ENCODE measurements around the gene XRN1.
"Not testable (repeated sequence)": the region's sequence is repeated elsewhere in the genome, so short reads cannot be mapped to it uniquely, and the experiment has no call there.

Gene XRN1

DNA sequence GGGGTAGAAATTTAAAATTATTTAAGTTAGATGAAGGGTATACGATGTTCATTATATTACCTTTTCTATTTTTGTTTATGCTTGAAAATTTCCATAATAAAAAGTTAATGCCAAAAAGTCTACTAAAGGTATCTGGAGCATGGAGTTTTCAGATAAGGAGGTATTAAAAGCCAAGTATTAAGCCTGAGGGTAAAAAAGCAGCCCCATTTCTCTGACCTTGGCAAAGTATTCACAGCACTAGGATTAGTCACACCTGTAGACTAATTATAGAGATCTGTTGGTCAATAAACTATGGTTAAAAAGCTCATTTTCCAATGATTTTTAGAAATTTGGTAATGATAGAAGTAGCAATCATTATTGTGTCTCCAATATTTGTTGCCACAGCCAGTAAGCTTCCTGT, 23.1 kb downstream of the XRN1 start:
- H3K36me3 ChIP-seq (ENCODE audit: control insufficient read depth, insufficient read depth, low read length): no peaks in the 10 kb centered on the region
- H3K4me3 ChIP-seq (ENCODE audit: low read length): no peak overlapping the region
- no peaks in the 10 kb centered on the region for H3K9me3 ChIP-seq (ENCODE audit: control insufficient read depth, low read length)

DNA sequence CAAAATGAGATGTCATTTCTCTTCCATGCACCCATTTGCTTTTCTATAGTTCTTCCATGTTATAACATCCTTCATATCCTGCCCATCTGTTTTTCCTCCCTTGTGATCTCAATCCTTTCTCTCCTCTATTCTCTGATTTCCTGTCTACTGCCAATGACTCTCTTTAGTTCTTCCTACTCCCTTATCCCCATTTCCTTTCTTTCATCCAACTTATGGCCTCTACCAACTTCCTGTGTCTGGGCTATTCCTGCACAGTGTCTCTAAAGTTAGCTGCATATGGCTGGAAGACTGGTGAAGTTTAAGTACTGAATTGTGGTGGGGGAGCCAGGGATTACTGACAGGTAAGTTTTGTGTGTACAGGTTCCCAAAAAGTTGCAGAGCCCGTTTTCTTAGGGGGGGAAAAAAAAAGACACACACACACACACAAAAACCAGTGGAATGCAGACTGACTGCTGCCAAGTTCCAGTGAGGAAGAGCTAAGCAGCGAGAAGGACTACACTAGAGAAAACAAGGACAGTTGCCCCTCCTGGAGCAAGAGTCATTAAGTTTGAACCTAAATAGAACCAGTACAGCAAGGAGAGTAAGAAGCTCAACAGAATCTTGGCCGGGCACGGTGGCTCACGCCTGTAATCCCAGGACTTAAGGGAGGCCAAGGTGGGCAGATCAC, 28.8 kb downstream of the XRN1 start:
- Histone ChIP-seq H3K4me1 (ENCODE audit: control insufficient read depth, insufficient read depth, low read length) (no peaks in the 10 kb centered on the region), H3K4me3 (ENCODE audit: low read length) (no peak overlapping the region), H3K27me3 (ENCODE audit: control insufficient read depth, insufficient read depth, low read length) (no peaks in the 10 kb centered on the region), H3K9me3 (ENCODE audit: control insufficient read depth, low read length) (no peaks in the 10 kb centered on the region), H3K36me3 (ENCODE audit: control insufficient read depth, insufficient read depth, low read length) (no peaks in the 10 kb centered on the region), H3K9ac (ENCODE audit: low read length) (no peak overlapping the region)

More for the DNA sequence above, 23.1 kb downstream of the XRN1 start:
- Histone ChIP-seq H3K27me3 (ENCODE audit: control insufficient read depth, insufficient read depth, low read length) (no peaks in the 10 kb centered on the region), H3K4me1 (ENCODE audit: control insufficient read depth, insufficient read depth, low read length) (no peaks in the 10 kb centered on the region), H3K9ac (ENCODE audit: low read length) (no peak overlapping the region)

DNA sequence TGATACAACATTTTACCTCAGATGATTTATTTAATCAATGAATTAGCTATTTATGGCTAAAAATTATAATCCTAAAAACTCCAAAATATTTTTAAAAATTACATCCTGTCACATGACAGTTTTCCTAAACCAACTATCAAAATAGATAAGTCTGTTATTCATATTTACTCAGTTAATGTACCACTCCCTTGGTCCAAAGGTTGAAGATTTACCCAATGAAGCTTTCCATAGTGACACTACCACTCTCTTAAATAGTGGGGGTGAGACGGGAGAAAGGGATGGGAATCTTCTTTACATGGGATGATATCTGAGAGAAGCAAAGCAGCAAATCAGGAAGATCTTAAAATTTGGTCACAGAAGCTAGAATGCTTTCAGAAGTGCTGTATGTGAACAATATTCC, 30.5 kb downstream of the XRN1 start:
- peaks cover 5% of the 10 kb centered on the region for H3K36me3 ChIP-seq (ENCODE audit: control insufficient read depth, insufficient read depth, low read length)
- no peaks in the 10 kb centered on the region for H3K27me3 ChIP-seq (ENCODE audit: control insufficient read depth, insufficient read depth, low read length)
- no peak overlapping the region for H3K9ac ChIP-seq (ENCODE audit: low read length)
- H3K4me3 ChIP-seq (ENCODE audit: low read length): no peak overlapping the region
- no peaks in the 10 kb centered on the region for H3K9me3 ChIP-seq (ENCODE audit: control insufficient read depth, low read length)
- no peaks in the 10 kb centered on the region for H3K4me1 ChIP-seq (ENCODE audit: control insufficient read depth, insufficient read depth, low read length)

DNA sequence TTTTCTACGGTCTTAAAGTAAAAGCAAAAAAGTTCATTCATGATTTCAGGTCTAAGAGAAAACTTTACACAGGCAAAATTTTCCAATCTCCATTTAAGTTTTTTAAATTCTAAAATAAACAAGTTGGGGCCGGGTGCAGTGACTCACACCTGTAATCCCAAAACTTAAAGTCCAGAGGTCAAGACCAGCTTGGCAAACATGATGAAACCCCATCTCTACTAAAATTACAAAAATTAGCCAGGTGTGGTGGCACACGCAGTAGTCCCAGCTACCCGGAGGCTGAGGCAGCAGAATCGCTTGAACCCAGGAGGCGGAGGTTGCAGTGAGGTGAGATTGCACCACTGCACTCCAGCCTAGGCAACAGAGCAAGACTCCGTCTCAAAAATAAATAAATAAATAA, 47.3 kb downstream of the XRN1 start:
- H3K9ac ChIP-seq (ENCODE audit: low read length); H3K36me3 ChIP-seq (ENCODE audit: control insufficient read depth, insufficient read depth, low read length); H3K27me3 ChIP-seq (ENCODE audit: control insufficient read depth, insufficient read depth, low read length); H3K9me3 ChIP-seq (ENCODE audit: control insufficient read depth, low read length); H3K4me1 ChIP-seq (ENCODE audit: control insufficient read depth, insufficient read depth, low read length); H3K4me3 ChIP-seq (ENCODE audit: low read length): not testable (repeated sequence)

DNA sequence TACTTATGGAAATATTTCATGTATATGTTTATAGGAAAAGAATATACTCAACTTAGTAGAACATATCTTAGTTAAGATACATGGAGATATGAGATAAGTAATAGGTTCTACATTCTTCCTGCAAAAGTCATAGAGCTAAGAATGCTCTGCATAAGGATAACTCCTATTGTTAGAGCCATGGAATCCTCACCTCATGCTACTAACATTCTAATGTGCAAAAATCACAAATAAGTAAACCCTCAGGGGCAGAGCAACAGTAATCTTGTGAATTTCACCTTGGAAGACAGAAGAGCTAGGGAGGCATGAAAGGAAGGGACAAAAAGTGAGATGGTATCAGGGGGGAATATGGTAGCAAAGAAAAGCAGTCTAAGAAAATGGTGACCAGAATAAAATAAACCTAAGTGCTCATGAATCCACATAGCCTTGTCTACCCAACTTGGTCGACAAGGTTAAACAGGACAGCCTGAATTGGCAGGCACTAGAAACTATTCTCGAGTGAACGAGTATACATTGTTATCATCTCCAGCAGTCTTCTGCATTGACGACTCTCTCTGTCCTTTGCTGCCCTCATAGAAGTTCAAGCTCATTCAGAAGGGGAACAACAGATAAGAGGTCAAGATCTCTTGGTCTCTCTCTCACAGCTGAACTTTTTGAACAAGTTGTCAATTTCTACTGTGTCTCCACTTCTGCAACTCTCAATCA, 52.8 kb downstream of the XRN1 start:
- Histone ChIP-seq H3K4me1 (ENCODE audit: control insufficient read depth, insufficient read depth, low read length) (no peaks in the 10 kb centered on the region), H3K27me3 (ENCODE audit: control insufficient read depth, insufficient read depth, low read length) (no peaks in the 10 kb centered on the region), H3K4me3 (ENCODE audit: low read length) (no peak overlapping the region), H3K9me3 (ENCODE audit: control insufficient read depth, low read length) (no peaks in the 10 kb centered on the region), H3K36me3 (ENCODE audit: control insufficient read depth, insufficient read depth, low read length) (no peaks in the 10 kb centered on the region), H3K9ac (ENCODE audit: low read length) (no peak overlapping the region)

DNA sequence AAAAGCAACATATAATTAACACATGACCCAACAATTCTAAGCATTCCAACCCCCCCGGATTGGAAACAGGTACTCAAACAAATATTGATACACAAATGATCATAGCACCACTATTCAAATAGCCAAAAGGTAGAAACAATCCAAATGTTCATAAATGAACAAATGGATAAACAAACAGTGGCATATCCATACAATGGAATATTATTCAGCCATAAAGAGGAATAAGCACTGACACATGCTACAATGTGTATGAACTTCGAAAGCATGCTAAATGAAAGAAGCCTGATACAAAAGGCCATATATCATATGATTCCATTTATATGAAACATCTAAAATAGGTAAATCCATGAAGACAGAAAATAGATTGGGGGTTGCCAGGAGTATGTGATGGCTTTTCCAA, 62.8 kb downstream of the XRN1 start:
- no peaks in the 10 kb centered on the region for H3K36me3 ChIP-seq (ENCODE audit: control insufficient read depth, insufficient read depth, low read length)

DNA sequence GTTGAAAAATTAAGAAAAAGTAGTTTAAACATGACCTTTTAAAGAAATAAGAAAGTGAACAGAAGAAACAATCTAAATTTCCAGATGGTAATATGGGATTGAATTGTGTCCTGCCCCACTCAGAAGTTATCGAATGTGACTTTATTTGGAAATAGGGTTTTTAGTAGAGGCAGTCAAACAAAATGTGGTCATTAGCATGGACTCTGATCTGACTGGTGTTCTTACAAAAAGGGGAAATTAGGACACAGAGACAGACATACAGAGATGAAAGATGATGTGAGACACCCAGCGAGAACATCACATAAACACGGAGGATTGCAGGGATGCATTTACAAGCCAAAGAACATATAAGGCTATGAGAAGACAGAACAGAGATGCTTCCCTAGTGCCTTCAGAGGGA, 73.2 kb downstream of the XRN1 start:
- no peaks in the 10 kb centered on the region for H3K4me1 ChIP-seq (ENCODE audit: control insufficient read depth, insufficient read depth, low read length)
- no peaks in the 10 kb centered on the region for H3K9me3 ChIP-seq (ENCODE audit: control insufficient read depth, low read length)
- H3K4me3 ChIP-seq (ENCODE audit: low read length): no peak overlapping the region
- no peaks in the 10 kb centered on the region for H3K27me3 ChIP-seq (ENCODE audit: control insufficient read depth, insufficient read depth, low read length)
- H3K9ac ChIP-seq (ENCODE audit: low read length): no peak overlapping the region
- no peaks in the 10 kb centered on the region for H3K36me3 ChIP-seq (ENCODE audit: control insufficient read depth, insufficient read depth, low read length)

More for the DNA sequence above, 62.8 kb downstream of the XRN1 start:
- Histone ChIP-seq H3K9ac (ENCODE audit: low read length) (no peak overlapping the region), H3K27me3 (ENCODE audit: control insufficient read depth, insufficient read depth, low read length) (no peaks in the 10 kb centered on the region), H3K4me1 (ENCODE audit: control insufficient read depth, insufficient read depth, low read length) (no peaks in the 10 kb centered on the region), H3K9me3 (ENCODE audit: control insufficient read depth, low read length) (no peaks in the 10 kb centered on the region), H3K4me3 (ENCODE audit: low read length) (no peak overlapping the region)

DNA sequence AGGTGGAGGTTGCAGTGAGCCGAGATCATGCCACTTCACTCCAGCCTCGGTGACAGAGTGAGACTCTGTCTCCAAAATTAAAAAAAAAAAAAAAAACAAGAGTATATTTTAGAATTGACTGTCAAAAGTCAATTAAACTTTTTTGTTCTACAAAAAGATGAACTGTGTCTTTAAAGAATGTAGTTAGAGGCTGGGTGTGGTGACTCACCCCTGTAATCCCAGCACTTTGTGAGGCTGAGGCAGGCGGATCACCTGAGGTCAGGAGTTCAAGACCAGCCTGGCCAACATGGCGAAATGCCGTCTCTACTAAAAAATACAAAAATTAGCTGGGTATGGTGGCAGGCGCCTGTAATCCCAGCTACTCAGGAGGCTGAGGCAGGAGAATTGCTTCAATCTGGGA, 78.3 kb downstream of the XRN1 start:
- H3K36me3 ChIP-seq (ENCODE audit: control insufficient read depth, insufficient read depth, low read length); H3K4me1 ChIP-seq (ENCODE audit: control insufficient read depth, insufficient read depth, low read length); H3K4me3 ChIP-seq (ENCODE audit: low read length); H3K9ac ChIP-seq (ENCODE audit: low read length); H3K9me3 ChIP-seq (ENCODE audit: control insufficient read depth, low read length); H3K27me3 ChIP-seq (ENCODE audit: control insufficient read depth, insufficient read depth, low read length): not testable (repeated sequence)

DNA sequence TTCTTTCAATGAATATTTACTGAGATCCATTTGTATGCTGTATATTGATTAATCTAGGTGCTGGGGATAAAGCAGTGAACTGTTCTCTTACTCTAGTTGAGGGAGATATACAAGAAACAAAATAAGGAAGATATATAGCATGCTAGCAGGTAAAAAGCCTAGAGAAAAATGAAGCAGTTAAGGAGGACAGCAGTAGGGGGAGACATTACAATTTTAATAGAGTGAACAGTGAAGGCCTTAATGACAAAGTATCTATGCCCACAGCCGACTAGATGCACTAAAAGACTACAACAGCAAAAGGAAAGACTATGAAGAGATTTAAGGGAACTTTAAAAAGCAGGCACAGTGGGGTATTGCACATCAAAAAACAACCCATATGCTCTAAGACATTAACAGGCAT, 81.4 kb downstream of the XRN1 start:
- Histone ChIP-seq H3K9me3 (ENCODE audit: control insufficient read depth, low read length) (no peaks in the 10 kb centered on the region), H3K27me3 (ENCODE audit: control insufficient read depth, insufficient read depth, low read length) (no peaks in the 10 kb centered on the region), H3K4me3 (ENCODE audit: low read length) (no peak overlapping the region), H3K9ac (ENCODE audit: low read length) (no peak overlapping the region), H3K36me3 (ENCODE audit: control insufficient read depth, insufficient read depth, low read length) (no peaks in the 10 kb centered on the region), H3K4me1 (ENCODE audit: control insufficient read depth, insufficient read depth, low read length) (peaks cover 8% of the 10 kb centered on the region)

DNA sequence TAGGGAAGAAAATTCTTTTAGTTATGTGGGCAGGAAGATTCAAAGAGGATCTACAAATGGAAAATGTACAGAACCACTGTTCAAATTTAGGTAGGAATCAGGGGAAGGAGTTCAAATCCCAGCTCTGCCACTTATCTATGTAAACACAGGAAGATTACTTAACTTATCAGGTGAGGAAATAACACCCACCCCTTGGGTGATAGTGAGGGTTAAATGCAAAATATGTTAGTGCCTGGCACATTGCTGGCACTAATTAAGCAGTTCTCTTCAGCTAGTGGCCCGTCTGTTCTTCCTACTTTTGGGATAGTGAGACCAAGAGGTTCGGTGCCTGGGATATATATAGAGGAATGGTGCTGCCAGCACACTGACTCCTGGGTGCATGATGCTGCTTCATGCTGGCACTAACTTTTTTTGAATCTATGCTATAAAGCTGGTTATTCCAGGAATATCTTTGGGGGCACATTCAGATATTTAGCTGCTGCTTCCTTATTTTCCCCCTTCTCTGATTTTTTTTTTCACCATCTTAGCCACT, 83.8 kb downstream of the XRN1 start:
- no peaks in the 10 kb centered on the region for H3K36me3 ChIP-seq (ENCODE audit: control insufficient read depth, insufficient read depth, low read length)
- no peak overlapping the region for H3K9ac ChIP-seq (ENCODE audit: low read length)
- no peaks in the 10 kb centered on the region for H3K27me3 ChIP-seq (ENCODE audit: control insufficient read depth, insufficient read depth, low read length)
- no peak overlapping the region for H3K4me3 ChIP-seq (ENCODE audit: low read length)
- H3K4me1 ChIP-seq (ENCODE audit: control insufficient read depth, insufficient read depth, low read length): peaks cover 8% of the 10 kb centered on the region
- H3K9me3 ChIP-seq (ENCODE audit: control insufficient read depth, low read length): no peaks in the 10 kb centered on the region

DNA sequence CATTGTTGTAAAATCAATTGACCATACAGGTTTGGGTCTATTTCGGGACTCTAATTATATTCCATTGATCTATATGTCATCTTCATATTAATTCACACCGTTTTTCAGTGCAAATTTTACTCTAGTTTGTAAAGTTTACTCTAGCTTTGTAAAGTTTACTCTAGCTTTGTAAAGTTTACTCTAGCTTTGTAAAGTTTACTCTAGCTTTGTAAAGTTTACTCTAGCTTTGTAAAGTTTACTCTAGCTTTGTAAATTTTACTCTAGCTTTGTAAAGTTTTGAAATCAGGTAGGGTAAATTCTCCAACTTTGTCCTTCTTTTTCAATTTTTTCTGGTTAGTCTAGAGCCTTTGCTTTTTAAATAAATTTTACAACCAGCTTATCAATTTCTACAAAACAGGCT, 84.4 kb downstream of the XRN1 start:
- not testable (repeated sequence) for H3K9me3 ChIP-seq (ENCODE audit: control insufficient read depth, low read length); H3K4me3 ChIP-seq (ENCODE audit: low read length); H3K36me3 ChIP-seq (ENCODE audit: control insufficient read depth, insufficient read depth, low read length); H3K9ac ChIP-seq (ENCODE audit: low read length); H3K27me3 ChIP-seq (ENCODE audit: control insufficient read depth, insufficient read depth, low read length); H3K4me1 ChIP-seq (ENCODE audit: control insufficient read depth, insufficient read depth, low read length)

DNA sequence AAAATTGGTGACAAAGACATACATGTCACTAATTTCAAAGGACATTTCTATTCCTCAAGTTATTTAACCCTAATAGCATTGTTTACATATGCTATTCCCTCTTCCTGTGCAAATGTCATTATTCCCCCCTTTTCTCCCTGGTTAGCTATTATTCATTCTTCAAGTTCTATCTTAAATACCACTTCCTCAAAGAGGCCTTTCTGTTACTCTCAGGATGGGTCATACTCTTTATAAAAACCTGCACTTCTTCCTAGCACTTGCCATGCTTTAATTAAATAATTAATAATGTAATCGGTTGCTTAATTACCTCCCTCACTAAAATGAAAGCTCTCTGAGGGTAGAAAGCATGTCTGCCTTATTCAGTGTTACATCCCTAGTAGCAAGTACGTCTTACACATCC, 88.5 kb downstream of the XRN1 start:
- Histone ChIP-seq H3K9ac (ENCODE audit: low read length) (no peak overlapping the region), H3K36me3 (ENCODE audit: control insufficient read depth, insufficient read depth, low read length) (peaks cover 6% of the 10 kb centered on the region), H3K9me3 (ENCODE audit: control insufficient read depth, low read length) (no peaks in the 10 kb centered on the region), H3K4me1 (ENCODE audit: control insufficient read depth, insufficient read depth, low read length) (peaks cover 8% of the 10 kb centered on the region), H3K4me3 (ENCODE audit: low read length) (no peak overlapping the region), H3K27me3 (ENCODE audit: control insufficient read depth, insufficient read depth, low read length) (no peaks in the 10 kb centered on the region)

Data from mucosa of stomach (tissue), 1 donor.